ENCODE data around the gene MRPS14.
A peak's percentile ranks its signal among the peaks of the same experiment; 100 is the strongest.
"Not testable (repeated sequence)": the region's sequence is repeated elsewhere in the genome, so short reads cannot be mapped to it uniquely, and the experiment has no call there.

Gene MRPS14

GRCh38 chr1:175040324-175040879 lies 17.2 kb upstream of the MRPS14 start:
- no peaks in the 10 kb centered on the region for H3K4me1 Mint-ChIP-seq (ENCODE audit: low read depth)
- no peak for DNase-seq
- H3K36me3 Mint-ChIP-seq (ENCODE audit: low read depth), result no peaks in the 10 kb centered on the region
- no peak overlapping the region for H3K4me3 Mint-ChIP-seq
- no peaks in the 10 kb centered on the region for H3K9me3 Mint-ChIP-seq
- H3K27ac Mint-ChIP-seq, result no peak overlapping the region
- H3K27me3 Mint-ChIP-seq, result no peaks in the 10 kb centered on the region

DNA sequence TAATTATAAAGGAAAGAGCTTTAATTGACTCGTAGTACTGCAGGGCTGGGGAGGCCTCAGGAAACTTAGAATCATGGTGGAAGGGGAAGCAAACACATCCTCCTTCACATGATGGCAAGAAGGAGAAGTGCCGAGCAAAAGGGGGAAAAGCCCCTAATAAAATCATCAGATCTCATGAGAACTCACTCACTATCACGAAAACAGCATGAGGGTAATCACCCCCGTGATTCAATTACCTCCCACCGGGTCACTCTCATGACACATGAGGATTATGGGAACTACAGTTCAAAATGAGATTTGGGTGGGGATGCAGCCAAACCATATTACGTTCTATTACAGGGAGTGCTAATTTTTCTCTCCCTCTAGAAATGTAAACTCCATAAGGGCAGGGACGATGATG lies 14.2 kb upstream of the MRPS14 start:
- DNase-seq, result no peak
- Mint-ChIP-seq H3K4me3 (no peak overlapping the region), H3K4me1 (ENCODE audit: low read depth) (no peaks in the 10 kb centered on the region), H3K36me3 (ENCODE audit: low read depth) (no peaks in the 10 kb centered on the region), H3K27me3 (no peaks in the 10 kb centered on the region), H3K9me3 (no peaks in the 10 kb centered on the region), H3K27ac (no peak overlapping the region)

DNA sequence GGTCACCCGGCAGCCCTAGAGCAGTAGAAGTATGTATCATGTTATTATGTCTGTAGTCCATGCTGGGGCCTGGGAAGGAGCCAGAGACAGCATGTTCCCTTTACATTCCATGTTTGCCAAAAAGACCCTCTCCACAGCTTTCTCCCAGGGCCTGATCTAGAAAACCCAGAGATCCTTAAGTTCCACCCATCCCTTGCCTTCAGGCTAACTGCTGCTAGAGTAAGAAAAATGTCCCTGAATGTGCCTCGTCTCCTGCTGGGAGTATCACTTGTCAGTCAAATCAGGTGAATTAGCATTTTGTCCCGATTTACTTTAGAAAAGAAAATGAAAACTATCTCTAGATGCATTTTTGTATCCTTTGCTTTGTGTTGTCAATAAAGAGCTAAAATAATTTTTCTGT lies 13.3 kb upstream of the MRPS14 start:
- H3K4me3 Mint-ChIP-seq, result no peak overlapping the region
- no peaks in the 10 kb centered on the region for H3K36me3 Mint-ChIP-seq (ENCODE audit: low read depth)

GRCh38 chr1:175035865-175036264 lies 12.6 kb upstream of the MRPS14 start:
- no peak for DNase-seq
- no peaks in the 10 kb centered on the region for H3K36me3 Mint-ChIP-seq (ENCODE audit: low read depth)
- no peak overlapping the region for H3K4me3 Mint-ChIP-seq
- no peaks in the 10 kb centered on the region for H3K27me3 Mint-ChIP-seq
- H3K9me3 Mint-ChIP-seq, result no peaks in the 10 kb centered on the region
- no peaks in the 10 kb centered on the region for H3K4me1 Mint-ChIP-seq (ENCODE audit: low read depth)
- no peak overlapping the region for H3K27ac Mint-ChIP-seq

More for the DNA sequence above, 13.3 kb upstream of the MRPS14 start:
- Mint-ChIP-seq H3K4me1 (ENCODE audit: low read depth) (no peaks in the 10 kb centered on the region), H3K9me3 (no peaks in the 10 kb centered on the region), H3K27ac (no peak overlapping the region), H3K27me3 (no peaks in the 10 kb centered on the region)
- no peak for DNase-seq

- no peak overlapping the region for H3K27ac Mint-ChIP-seq
- DNase-seq, result no peak
- H3K4me3 Mint-ChIP-seq, result no peak overlapping the region
- peaks cover 2% of the 10 kb centered on the region for H3K4me1 Mint-ChIP-seq (ENCODE audit: low read depth)
- H3K36me3 Mint-ChIP-seq (ENCODE audit: low read depth), result no peaks in the 10 kb centered on the region
- no peaks in the 10 kb centered on the region for H3K9me3 Mint-ChIP-seq
- no peaks in the 10 kb centered on the region for H3K27me3 Mint-ChIP-seq
These were observed 11.6 kb upstream of the MRPS14 start for GRCh38 chr1:175034775-175035174.

DNA sequence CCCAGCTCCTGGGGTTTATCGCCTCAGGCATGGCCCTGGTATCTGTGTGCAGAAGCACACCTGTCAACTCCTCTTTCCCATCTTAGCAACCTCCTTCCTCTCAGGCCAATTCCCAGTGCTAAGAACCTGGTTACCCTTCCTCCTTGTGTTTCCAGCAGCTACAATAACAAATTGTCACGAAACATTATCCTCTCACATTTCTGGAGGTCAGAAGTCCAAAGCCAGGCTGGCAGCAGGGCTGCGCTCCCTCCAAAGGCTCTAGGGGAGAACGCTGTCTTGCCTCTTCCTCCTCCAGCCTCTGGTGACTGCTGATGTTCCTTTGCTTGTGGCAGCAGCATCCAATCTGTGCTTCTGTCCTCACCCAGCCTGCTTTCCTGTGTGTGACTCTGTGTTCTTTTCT lies 10.7 kb upstream of the MRPS14 start:
- Mint-ChIP-seq H3K9me3 (no peaks in the 10 kb centered on the region), H3K27me3 (no peaks in the 10 kb centered on the region), H3K27ac (no peak overlapping the region), H3K36me3 (ENCODE audit: low read depth) (no peaks in the 10 kb centered on the region), H3K4me3 (no peak overlapping the region), H3K4me1 (ENCODE audit: low read depth) (peaks cover 10% of the 10 kb centered on the region)
- no peak for DNase-seq

- H3K36me3 Mint-ChIP-seq (ENCODE audit: low read depth), result peaks cover 24% of the 10 kb centered on the region
- H3K9me3 Mint-ChIP-seq, result peaks cover 4% of the 10 kb centered on the region
- peak overlapping the region; percentile 85 for H3K4me3 Mint-ChIP-seq
- peaks cover 35% of the 10 kb centered on the region for H3K4me1 Mint-ChIP-seq (ENCODE audit: low read depth)
- peak overlapping the region; percentile 3 for H3K27ac Mint-ChIP-seq
- H3K27me3 Mint-ChIP-seq, result no peaks in the 10 kb centered on the region
- no peak for DNase-seq
These were observed 1.5 kb upstream of the MRPS14 start for GRCh38 chr1:175024773-175025172.

GRCh38 chr1:175023922-175024242 lies 657 bp upstream of the MRPS14 start:
- Mint-ChIP-seq H3K4me3 (peak overlapping the region; percentile 85), H3K27ac (peak overlapping the region; percentile 94)

DNA sequence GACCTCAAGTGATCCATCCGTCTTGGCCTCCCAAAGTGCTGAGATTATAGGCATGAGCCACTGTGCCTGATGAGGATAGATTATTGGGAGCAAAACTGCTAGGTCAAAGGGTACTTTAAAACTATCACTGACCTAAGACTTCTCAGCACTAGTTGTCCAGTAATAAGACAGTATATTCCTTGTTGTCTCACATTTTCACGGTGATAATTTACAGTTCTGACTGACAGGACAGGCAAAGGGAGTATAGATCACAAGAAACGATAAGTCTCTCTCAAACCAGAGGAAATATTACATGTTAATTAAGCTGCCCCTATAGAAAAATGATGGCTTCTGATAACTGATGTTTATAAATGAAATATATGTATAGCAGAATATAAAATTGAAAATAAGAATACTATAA lies 3.7 kb downstream of the MRPS14 start:
- Mint-ChIP-seq H3K4me1 (ENCODE audit: low read depth) (peaks cover 37% of the 10 kb centered on the region), H3K36me3 (ENCODE audit: low read depth) (peaks cover 69% of the 10 kb centered on the region), H3K27ac (peak overlapping the region; percentile 50), H3K4me3 (no peak overlapping the region), H3K27me3 (no peaks in the 10 kb centered on the region), H3K9me3 (peaks cover under 1% of the 10 kb centered on the region)
- no peak for DNase-seq

More at GRCh38 chr1:175023922-175024242, 657 bp upstream of the MRPS14 start:
- not testable (repeated sequence) for H3K9me3 Mint-ChIP-seq, H3K27me3 Mint-ChIP-seq, DNase-seq
- H3K36me3 Mint-ChIP-seq (ENCODE audit: low read depth), result peaks cover 28% of the 10 kb centered on the region
- H3K4me1 Mint-ChIP-seq (ENCODE audit: low read depth), result peaks cover 30% of the 10 kb centered on the region

- DNase-seq, result no peak
- no peaks in the 10 kb centered on the region for H3K27me3 Mint-ChIP-seq
- H3K36me3 Mint-ChIP-seq (ENCODE audit: low read depth), result peaks cover 91% of the 10 kb centered on the region
- no peak overlapping the region for H3K4me3 Mint-ChIP-seq
- no peaks in the 10 kb centered on the region for H3K9me3 Mint-ChIP-seq
- H3K27ac Mint-ChIP-seq, result peak overlapping the region; percentile 57
- peaks cover 16% of the 10 kb centered on the region for H3K4me1 Mint-ChIP-seq (ENCODE audit: low read depth)
These were observed 8.0 kb downstream of the MRPS14 start for GRCh38 chr1:175015243-175015642.

- Mint-ChIP-seq H3K4me1 (ENCODE audit: low read depth) (peaks cover 15% of the 10 kb centered on the region), H3K27me3 (no peaks in the 10 kb centered on the region), H3K4me3 (no peak overlapping the region), H3K27ac (peak overlapping the region; percentile 54), H3K9me3 (no peaks in the 10 kb centered on the region), H3K36me3 (ENCODE audit: low read depth) (peaks cover 100% of the 10 kb centered on the region)
- no peak for DNase-seq
These were observed 9.8 kb downstream of the MRPS14 start for GRCh38 chr1:175013445-175013844.

DNA sequence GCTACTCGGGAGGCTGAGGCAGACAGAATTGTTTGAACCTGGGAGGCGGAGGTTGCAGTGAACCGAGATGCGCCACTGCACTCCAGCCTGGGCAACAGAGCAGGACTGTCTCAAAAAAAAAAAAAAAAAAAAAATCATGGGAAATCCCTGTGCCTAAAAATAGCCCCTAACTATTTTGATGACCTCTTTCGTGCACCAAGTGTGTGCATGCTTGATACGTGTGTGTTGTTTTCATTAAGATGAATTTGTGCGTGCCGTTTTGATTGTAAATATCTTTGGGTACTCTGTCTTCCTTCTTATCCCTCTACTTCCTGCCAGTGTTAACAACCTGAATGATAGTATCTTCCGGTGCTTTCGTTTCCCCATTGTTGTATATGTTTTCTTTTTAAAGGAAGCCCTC lies 13.7 kb downstream of the MRPS14 start:
- H3K27ac Mint-ChIP-seq, result peak overlapping the region; percentile 74
- peaks cover 33% of the 10 kb centered on the region for H3K4me1 Mint-ChIP-seq (ENCODE audit: low read depth)
- DNase-seq, result no peak
- H3K4me3 Mint-ChIP-seq, result no peak overlapping the region
- H3K9me3 Mint-ChIP-seq, result no peaks in the 10 kb centered on the region
- H3K27me3 Mint-ChIP-seq, result no peaks in the 10 kb centered on the region
- peaks cover 98% of the 10 kb centered on the region for H3K36me3 Mint-ChIP-seq (ENCODE audit: low read depth)

GRCh38 chr1:175005085-175005783 lies 18.0 kb downstream of the MRPS14 start:
- H3K4me1 Mint-ChIP-seq (ENCODE audit: low read depth), result peaks cover 65% of the 10 kb centered on the region
- no peak for DNase-seq
- H3K4me3 Mint-ChIP-seq, result peak overlapping the region; percentile 23
- no peaks in the 10 kb centered on the region for H3K27me3 Mint-ChIP-seq
- peak overlapping the region; percentile 86 for H3K27ac Mint-ChIP-seq
- H3K9me3 Mint-ChIP-seq, result no peaks in the 10 kb centered on the region
- H3K36me3 Mint-ChIP-seq (ENCODE audit: low read depth), result peaks cover 95% of the 10 kb centered on the region

DNA sequence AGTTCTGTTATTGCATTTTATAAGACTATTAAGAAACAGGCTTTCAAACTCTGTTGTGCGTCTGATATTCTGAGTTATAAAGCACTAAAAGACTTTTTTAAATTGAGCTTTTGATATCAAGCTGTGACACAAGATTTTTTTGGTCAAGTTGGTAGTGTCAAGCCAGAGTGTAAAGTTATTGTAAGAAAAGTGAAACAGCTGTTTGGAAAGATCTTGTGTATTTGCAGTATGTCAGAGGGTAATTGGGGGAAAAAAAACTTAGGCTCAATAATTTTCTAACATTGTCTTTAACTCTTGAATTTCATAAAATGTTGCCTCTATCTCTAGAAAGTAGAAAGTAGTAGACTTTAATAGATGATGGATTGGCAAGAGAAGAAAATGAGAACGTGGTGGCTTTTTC lies 19.7 kb downstream of the MRPS14 start:
- Mint-ChIP-seq H3K9me3 (no peaks in the 10 kb centered on the region), H3K36me3 (ENCODE audit: low read depth) (peaks cover 82% of the 10 kb centered on the region), H3K27me3 (no peaks in the 10 kb centered on the region), H3K27ac (peak overlapping the region; percentile 86), H3K4me3 (peak overlapping the region; percentile 70), H3K4me1 (ENCODE audit: low read depth) (peaks cover 59% of the 10 kb centered on the region)
- DNase-seq, result no peak

DNA sequence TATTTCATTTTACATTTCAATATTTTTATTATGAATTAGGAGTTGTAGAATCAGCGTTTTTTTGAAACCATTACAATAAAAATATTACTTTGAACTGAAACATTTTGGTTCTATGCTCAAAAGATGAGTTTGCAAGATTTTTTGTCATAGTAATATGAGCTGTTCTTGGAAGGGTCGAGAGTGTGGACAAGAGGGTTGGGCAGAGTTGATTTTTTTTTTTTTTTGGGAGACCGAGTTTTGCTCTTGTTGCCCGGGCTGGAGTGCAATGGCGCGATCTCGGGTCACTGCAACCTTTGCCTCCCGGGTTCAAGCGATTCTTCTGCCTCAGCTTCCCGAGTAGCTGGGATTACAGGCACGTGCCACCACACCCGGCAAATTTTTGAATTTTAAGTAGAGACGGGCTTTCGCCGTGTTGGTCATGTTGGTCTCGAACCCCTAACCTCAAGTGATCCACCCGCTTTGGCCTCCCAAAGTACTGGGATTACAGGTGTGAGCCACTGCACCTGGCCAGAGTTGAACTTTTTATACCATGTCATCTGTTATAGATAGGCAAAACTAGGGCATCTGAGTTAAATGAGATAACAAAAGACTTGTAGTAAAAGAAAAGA lies 20.2 kb downstream of the MRPS14 start:
- peak overlapping the region; percentile 70 for H3K4me3 Mint-ChIP-seq
- H3K4me1 Mint-ChIP-seq (ENCODE audit: low read depth), result peaks cover 57% of the 10 kb centered on the region
- peak overlapping the region; percentile 86 for H3K27ac Mint-ChIP-seq
- no peak for DNase-seq
- peaks cover 76% of the 10 kb centered on the region for H3K36me3 Mint-ChIP-seq (ENCODE audit: low read depth)
- H3K27me3 Mint-ChIP-seq, result no peaks in the 10 kb centered on the region
- no peaks in the 10 kb centered on the region for H3K9me3 Mint-ChIP-seq
